Uterine smooth muscle cell (primary cell): ENCODE results near the gene MTARC2. TPM values are rescaled to one million over a fixed set of nuclear protein-coding genes. Genes with fewer than 3 reads are reported as not detected.

ENCODE experiments used
- total RNA-seq: library from RNA; depleted of rRNA; stranded (reverse); fragments of >200 nt; gene quantifications from 2 replicates; pipeline ENCODE4 v1.2.3, GENCODE V29; 2014

The MTARC2 gene
- 1.5 and 2.7 TPM in 2 replicates for total RNA-seq

GRCh38 chr1:220748089-220748934 is at the start of gene MTARC2:
TSS of gene MTARC2 (plus strand) at chr1:220748322. CDS start at chr1:220748532, 210 bp downstream.

GRCh38 chr1:220786337-220787068 is 38.4 kb downstream of the MTARC2 start, which contains the start of gene MTARC1:
TSS of gene MTARC1 (plus strand) at chr1:220786913. CDS start at chr1:220786945, 32 bp downstream.

Other genes starting within 250 kb of the MTARC2 start
- 1.7 and 1.9 TPM in 2 replicates for gene MARK1, start 220.2 kb upstream of the MTARC2 start, total RNA-seq
- gene C1orf115, start 58.0 kb upstream of the MTARC2 start, total RNA-seq, result 2.5 and 4.2 TPM in 2 replicates
- 2.1 and 2.6 TPM in 2 replicates for gene MTARC1, start 38.6 kb downstream of the MTARC2 start, total RNA-seq
- 8.6 and 17.9 TPM in 2 replicates for gene HLX, start 131.1 kb downstream of the MTARC2 start, total RNA-seq